CD4-positive, alpha-beta T cell treated with Interleukin-17A for 1 hour (primary cell): ENCODE measurements around the gene MORN1.
A peak's percentile ranks its signal among the peaks of the same experiment; 100 is the strongest.

Experiments used
- DNase-seq: peaks from one replicate; pipeline ENCODE4 v3.0.0-alpha.2; 2020

The MORN1 gene

GRCh38 chr1:2384941-2385481 lies 6.3 kb downstream of the MORN1 start:
- no peak for DNase-seq

GRCh38 chr1:2384130-2384860 lies 7.1 kb downstream of the MORN1 start:
- DNase-seq: no peak

- no peak for DNase-seq
Measured at GRCh38 chr1:2383576-2383975, 7.8 kb downstream of the MORN1 start.

DNA sequence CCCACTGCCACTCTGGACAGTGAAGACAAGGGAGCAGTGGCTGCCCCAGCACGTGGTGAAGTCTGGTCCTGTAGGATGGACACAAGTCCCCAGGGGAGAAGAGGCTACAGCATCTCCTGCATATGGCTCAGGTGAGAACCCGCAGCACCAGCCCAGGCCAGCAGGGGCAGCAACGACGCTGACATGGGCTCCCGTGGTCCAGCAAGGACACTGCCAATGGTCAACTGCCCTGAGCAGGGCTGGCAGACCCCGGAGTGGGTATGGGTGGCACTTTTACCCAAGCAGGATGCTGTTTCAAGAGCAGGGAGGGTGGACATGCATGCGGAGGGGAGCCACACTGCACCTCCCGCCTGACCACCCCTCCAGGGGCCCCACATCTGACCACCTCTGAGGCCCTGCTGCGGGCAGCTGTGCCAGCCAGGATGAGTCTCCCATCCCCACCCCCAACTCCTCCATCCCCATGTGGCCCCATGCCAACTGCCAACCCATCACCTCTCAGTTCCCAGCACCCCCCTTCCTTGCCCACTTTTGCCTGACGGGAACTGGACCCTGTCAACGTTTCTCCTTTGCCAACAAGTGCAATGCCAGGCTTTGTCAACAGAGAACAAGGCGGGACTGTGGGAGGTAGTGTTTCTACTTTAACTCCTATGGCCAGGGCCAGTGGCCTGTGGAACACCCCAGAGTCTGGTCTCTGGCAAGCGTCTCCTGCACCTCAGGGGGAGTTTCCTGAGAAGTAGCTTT lies 8.6 kb downstream of the MORN1 start:
- DNase-seq: no peak

GRCh38 chr1:2381741-2382620 lies 9.4 kb downstream of the MORN1 start:
- peak; percentile 76 for DNase-seq

GRCh38 chr1:2380816-2381591 lies 10.3 kb downstream of the MORN1 start:
- DNase-seq: no peak

GRCh38 chr1:2379733-2380404 lies 11.5 kb downstream of the MORN1 start:
- no peak for DNase-seq

DNA sequence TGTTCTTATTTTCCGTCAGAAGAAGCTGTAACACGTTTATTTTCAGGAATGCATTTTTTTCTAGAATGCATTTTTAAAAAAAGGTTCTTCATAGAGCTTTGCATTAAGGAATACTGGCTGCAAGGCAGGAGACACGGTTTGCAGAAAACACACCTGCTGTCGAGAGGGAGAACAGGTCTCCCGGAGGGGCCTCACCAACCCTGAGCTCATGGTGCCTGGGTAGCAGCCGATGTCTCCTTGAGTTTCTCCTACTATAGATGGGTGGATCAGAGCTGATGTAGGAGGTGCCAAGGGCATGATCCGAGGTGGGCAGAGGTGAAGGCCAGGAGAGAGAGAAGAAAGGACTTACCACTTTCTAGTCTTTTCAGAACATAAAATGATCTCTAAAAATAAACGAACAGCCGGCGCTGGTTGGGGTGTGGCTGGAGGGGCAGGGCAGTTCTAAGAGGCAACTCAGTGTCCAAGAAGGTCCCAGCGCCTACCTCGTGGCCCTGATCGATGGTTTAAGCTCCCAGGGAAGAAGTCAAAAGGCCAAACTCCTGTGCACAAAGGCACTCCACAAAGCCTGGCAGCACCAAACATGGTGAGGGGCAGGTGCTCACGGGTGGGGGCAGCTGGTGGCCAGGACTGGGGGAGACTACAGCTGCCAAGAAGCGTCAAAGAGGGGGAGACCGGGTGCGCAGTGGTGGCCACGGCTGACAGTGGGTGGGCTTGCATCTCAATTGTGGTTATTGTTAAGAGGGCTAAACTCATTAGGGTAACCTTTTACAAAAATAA lies 12.2 kb downstream of the MORN1 start:
- no peak for DNase-seq

GRCh38 chr1:2378441-2378851 lies 12.9 kb downstream of the MORN1 start:
- DNase-seq: no peak

DNA sequence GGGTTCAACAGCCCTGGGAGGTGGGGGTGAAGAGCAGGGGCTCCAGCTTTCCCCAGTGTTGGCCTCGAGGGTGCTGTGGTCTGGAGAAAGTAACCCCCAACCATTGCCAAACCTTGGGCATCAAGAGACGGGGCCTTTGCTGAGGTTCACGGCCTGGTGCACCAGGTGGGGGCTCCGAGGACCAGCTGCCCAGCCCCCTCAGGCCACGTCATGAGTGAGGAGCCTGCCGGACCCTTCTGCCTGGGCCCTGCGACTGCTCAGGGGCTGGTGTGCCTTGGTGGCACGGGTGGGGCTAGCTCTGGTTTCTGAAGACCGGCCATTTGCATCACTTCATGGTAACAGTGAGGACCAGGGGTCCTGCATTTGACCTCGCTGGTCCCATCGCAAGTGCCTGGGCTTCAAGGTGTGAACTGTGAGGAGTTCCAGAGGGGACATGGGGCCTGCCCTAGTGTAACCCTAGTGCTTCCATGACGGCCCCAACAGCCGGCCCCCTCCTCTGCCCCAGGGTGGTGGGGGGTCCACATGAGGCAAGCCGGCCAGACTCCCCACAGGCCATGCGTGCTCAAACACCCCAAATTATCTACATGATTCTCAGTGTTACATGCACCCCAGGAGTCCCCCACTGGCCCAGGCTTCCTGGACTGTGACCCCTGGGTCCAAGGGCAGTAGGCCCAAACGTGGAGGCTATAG lies 13.5 kb downstream of the MORN1 start:
- DNase-seq: no peak

- no peak for DNase-seq
Measured at GRCh38 chr1:2376931-2377672, 14.3 kb downstream of the MORN1 start.

- no peak for DNase-seq
Measured at GRCh38 chr1:2376261-2376741, 15.1 kb downstream of the MORN1 start.

- DNase-seq: no peak
Measured at GRCh38 chr1:2375923-2376260, 15.5 kb downstream of the MORN1 start.

DNA sequence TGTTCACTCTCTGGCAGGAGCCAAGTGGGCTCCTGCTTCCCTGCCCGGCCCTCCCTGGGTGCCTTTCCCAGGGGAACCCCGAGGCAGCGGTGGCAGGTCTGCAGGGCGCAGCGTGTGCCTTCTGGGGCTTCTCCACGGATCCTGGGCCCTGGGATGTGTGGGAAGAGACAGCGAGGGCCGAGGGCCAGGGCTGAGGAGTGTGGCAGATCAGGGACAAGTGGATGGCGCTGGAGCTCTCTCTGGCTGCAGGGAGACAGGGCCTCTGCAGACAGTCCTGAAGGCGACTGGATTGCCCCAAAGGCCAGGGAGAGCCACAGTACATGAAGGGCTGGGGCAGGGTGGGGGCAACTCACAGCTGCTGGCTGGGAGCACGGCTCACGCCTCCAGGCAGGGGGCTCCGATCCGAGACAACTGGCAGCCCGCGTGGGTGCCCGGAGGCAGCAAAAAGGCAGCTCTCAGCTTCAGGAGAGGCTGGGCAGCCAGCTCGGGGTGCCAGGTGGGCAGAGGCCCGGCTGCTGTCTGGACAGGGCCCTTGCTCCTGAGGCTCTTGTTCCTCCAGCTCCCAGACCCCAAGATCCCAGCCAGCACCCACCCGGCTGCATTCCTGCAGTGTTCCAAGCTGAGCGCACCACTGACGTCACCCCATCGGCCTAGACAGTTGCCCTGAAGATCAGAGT lies 16.0 kb downstream of the MORN1 start:
- no peak for DNase-seq

DNA sequence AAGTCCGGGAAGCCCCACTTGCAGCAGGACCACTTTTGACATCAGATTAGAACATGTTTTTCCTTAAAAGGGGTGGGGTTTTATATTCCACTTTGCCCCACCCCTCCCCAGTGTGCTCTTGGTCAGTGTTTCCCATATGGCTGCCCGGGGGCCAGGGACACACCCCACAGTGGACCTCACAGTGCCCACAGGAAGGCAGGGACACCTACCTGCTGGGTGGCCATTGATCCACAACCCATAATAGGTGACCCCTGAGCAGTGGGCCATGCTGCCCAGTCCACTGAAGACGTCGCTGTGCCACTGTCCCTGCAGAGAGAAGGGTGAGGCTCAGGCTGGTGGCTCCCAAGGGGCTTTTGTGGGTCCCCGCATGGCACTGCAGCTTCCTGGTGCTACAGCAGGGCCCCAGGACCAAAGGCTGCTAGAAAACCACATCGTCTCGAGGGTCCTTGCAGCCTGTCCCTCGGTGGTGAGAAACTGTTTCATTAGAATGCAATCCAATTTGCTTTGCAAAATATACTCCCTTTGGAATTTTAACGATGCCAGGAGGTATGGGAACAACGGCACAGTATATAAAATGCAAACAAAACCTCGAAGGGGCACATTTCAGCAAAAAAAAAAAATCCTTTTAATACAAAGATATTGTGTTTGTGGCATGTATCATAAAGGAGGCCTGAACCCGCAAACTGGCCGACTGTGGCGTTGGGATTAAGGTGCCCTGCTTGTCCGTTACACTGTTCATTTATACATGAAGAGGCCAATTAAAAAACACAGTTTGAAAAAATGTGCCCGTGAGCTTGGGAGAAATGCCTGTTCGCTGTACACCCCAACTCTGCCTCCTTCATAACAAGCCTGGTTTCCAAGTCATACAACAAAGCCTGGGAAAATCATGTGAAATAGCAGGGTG lies 16.9 kb downstream of the MORN1 start:
- DNase-seq: no peak

- no peak for DNase-seq
Measured at GRCh38 chr1:2373551-2374251, 17.7 kb downstream of the MORN1 start.
